Measurements from ENCODE around the gene NKD2.

DNA sequence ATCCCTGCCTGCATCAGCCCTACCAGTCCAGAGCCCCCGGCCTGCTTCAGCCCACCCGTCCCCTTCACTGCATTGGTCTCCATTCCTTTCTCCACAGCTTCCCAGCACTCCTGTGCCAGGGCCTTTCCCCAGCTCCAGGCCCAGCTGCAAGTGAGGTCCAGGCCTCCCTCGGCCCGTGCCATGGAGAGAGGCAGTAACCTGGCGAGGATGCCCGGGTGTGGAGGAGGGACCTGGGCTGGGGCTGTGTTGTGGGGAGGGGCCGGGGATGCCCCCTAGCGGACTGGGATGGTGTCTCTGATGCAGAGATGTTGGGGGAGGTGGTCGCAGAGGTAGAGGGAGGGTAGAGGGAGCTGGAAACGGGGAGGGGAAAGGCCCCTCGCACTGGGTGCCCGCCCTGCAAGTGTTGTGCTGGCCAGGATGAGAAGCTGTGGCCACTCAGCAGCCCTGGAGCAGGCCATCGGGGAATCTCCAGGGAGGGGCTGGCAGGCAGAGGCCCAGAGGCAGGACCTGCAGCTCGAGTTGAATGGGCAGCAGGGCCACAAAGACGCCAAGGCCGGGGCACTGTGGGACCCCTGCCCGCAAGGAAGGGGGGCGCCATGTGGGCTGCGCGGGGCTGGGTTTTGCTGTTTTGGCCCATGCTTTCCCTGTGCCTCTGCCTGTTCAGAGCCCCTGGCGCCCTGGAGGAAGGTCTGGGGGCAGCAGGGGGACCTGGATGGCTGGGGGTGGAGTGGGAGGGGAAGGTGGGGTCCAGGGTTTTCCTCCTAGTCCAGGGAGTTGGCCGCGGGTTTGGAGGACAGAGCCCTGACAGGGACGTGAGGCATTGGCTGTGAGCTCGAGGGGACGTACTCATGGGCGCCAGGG is 26.0 kb upstream of the NKD2 start:
- TF ChIP-seq, protein P1, sequence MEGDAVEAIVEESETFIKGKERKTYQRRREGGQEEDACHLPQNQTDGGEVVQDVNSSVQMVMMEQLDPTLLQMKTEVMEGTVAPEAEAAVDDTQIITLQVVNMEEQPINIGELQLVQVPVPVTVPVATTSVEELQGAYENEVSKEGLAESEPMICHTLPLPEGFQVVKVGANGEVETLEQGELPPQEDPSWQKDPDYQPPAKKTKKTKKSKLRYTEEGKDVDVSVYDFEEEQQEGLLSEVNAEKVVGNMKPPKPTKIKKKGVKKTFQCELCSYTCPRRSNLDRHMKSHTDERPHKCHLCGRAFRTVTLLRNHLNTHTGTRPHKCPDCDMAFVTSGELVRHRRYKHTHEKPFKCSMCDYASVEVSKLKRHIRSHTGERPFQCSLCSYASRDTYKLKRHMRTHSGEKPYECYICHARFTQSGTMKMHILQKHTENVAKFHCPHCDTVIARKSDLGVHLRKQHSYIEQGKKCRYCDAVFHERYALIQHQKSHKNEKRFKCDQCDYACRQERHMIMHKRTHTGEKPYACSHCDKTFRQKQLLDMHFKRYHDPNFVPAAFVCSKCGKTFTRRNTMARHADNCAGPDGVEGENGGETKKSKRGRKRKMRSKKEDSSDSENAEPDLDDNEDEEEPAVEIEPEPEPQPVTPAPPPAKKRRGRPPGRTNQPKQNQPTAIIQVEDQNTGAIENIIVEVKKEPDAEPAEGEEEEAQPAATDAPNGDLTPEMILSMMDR (conservative IDR thresholded peaks at IDR 0.05), result peak; percentile 61
- TF ChIP-seq ZFX (IDR thresholded peaks at IDR 0.05), result no peak

Data from C4-2B (cell line).